ENCODE data around the gene MAK.

DNA sequence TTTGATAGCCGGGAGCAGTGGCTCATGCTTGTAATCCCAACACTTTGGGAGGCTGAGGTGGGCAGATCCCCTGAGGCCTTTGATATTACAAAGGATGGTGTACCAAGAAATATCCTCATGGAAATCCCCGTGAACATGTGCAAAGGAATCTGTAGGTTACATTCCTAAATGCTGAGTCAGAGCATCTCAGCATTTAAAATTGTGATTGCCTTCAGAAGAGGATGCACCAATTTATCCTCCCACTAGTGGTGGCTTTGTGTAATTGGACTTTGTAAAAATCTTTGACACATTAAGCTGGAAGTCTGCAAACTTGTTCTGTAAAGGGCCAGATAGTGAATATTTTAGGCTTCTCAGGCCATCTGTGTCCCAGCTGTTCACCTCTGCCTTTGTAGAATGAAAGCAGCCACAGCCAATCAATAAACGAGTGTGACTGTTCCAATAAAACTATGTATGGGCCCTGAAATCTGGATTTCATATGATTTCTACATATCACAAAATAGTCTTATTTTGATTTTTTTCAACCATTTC is 79.0 kb downstream of the MAK start:
- TF ChIP-seq POLR2A (IDR thresholded peaks at IDR 0.05; ENCODE audit: low read depth, low read length) (no peak), TAF1 (IDR thresholded peaks at IDR 0.05; ENCODE audit: borderline replicate concordance, low read depth, low read length) (no peak), POLR2AphosphoS5 (IDR thresholded peaks at IDR 0.05; ENCODE audit: low read depth, low read length) (no peak)
